Coronary artery (tissue), 2 donors: ENCODE measurements around the gene IGF1R.

Experiments
- DNase-seq: peaks from one replicate; pipeline ENCODE4 v3.0.0-alpha.2; 2017; ENCODE audit warnings: low spot score
- H3K27ac ChIP-seq, 2 donors: fragments of 200-600 bp; sonication (generic); one replicate each; pipeline ENCODE4 v1.5.1; 2016 to 2019
- H3K4me3 ChIP-seq: fragments of 200-600 bp; sonication (generic); 2 replicates; pipeline ENCODE4 v1.5.1; 2016; ENCODE audit warnings: mild to moderate bottlenecking, moderate library complexity
- CTCF ChIP-seq: fragments of 200-600 bp; sonication (generic); IDR thresholded peaks from one replicate; pipeline ENCODE4 v1.5.1; 2019; ENCODE audit warnings: antibody characterized with exemption

IGF1R gene

GRCh38 chr15:98724048-98724447 is 75.7 kb downstream of the IGF1R start:
- H3K4me3 ChIP-seq, result no peak overlapping the region
- H3K27ac ChIP-seq, result peak overlapping the region in 1 of 2 donors; percentile 26
- no peak for DNase-seq
- TF ChIP-seq CTCF, result no peak

- DNase-seq, result no peak
- Histone ChIP-seq H3K4me3 (no peak overlapping the region), H3K27ac (peak overlapping the region in 1 of 2 donors; percentile 26)
- no peak for TF ChIP-seq CTCF
Observed at GRCh38 chr15:98724494-98724893, 76.2 kb downstream of the IGF1R start.

GRCh38 chr15:98725874-98726273 is 77.5 kb downstream of the IGF1R start:
- TF ChIP-seq CTCF, result no peak
- DNase-seq, result no peak
- Histone ChIP-seq H3K27ac (peak overlapping the region in 1 of 2 donors; percentile 8), H3K4me3 (no peak overlapping the region)

- H3K4me3 ChIP-seq, result peak overlapping the region; percentile 53
- H3K27ac ChIP-seq, result peak overlapping the region; percentile 91 to 96
- TF ChIP-seq CTCF, result no peak
- DNase-seq, result peak; percentile 95
Observed at GRCh38 chr15:98727115-98728040, 79.0 kb downstream of the IGF1R start.

GRCh38 chr15:98728082-98728810 is 79.9 kb downstream of the IGF1R start:
- peak overlapping the region; percentile 91 to 96 for H3K27ac ChIP-seq
- H3K4me3 ChIP-seq, result peak overlapping the region; percentile 7
- DNase-seq, result no peak
- TF ChIP-seq CTCF, result no peak

- DNase-seq, result no peak
- TF ChIP-seq CTCF, result no peak
- Histone ChIP-seq H3K27ac (peak overlapping the region; percentile 91 to 96), H3K4me3 (no peak overlapping the region)
Observed at GRCh38 chr15:98728811-98729160, 80.4 kb downstream of the IGF1R start.
